HEK293 (cell line): Measurements from ENCODE around the gene ENO2.
"Not testable (repeated sequence)": the region's sequence is repeated elsewhere in the genome, so short reads cannot be mapped to it uniquely, and the experiment has no call there.

Source experiments
- CTCF ChIA-PET: fragments of 350-600 bp; formaldehyde crosslinking; extraction: SDS; loops from one replicate; lab custom pipeline; 2021; ENCODE audit warnings: antibody characterized with exemption; lab: Yijun Ruan, JAX
- POLR2A ChIA-PET: fragments of 300-600 bp; formaldehyde crosslinking; extraction: SDS; loops from one replicate; lab custom pipeline; 2020; ENCODE audit warnings: antibody characterized with exemption, inconsistent platforms; lab: Yijun Ruan, JAX
- H3K27ac ChIP-seq: fragments of 200-500 bp; sonication (Bioruptor generic); 2 replicates; pipeline ENCODE4 v1.5.1; 2014; ENCODE audit warnings: low read depth, low read length, control low read depth, inconsistent platforms; ENCODE audit errors: extremely low read depth
- H3K36me3 ChIP-seq, 2 experiments: fragments of 200-500 bp in 1 of 2; sonication (Bioruptor generic) in 1 of 2; 1 replicate in 1 of 2; 2 replicates in 1 of 2; pipeline ENCODE4 v1.5.1; 2014 to 2017; ENCODE audit warnings: inconsistent platforms in 2 of 2, low read length in 2 of 2; ENCODE audit not compliant: control insufficient read depth in 2 of 2, insufficient read depth in 1 of 2
- H3K4me1 ChIP-seq: fragments of 200-500 bp; sonication (Bioruptor generic); 2 replicates; pipeline ENCODE4 v1.5.1; 2014; ENCODE audit warnings: mild to moderate bottlenecking, low read length, inconsistent platforms; ENCODE audit not compliant: control insufficient read depth, insufficient read depth
- H3K4me3 ChIP-seq: 2 replicates; pipeline ENCODE4 v1.5.1; 2011; ENCODE audit warnings: low read depth, mild to moderate bottlenecking, control low read depth, low read length, moderate library complexity
- H3K9me3 ChIP-seq: fragments of 200-500 bp; sonication (Bioruptor generic); 2 replicates; pipeline ENCODE4 v1.5.1; 2014; ENCODE audit warnings: low read depth, low read length, inconsistent platforms; ENCODE audit not compliant: control insufficient read depth, insufficient read depth
- HOXC10 ChIP-seq: sonication (generic); formaldehyde crosslinking; IDR thresholded peaks from 2 replicates; pipeline ENCODE4 v1.8.1; 2023; ENCODE audit warnings: mild to moderate bottlenecking, missing genetic modification reagents
- KLF1 ChIP-seq: fragments of 450-650 bp; formaldehyde crosslinking; IDR thresholded peaks from 2 replicates; pipeline ENCODE4 v1.5.1; 2016; ENCODE audit warnings: missing biosample characterization, missing genetic modification characterization
- KLF16 ChIP-seq: fragments of 450-650 bp; formaldehyde crosslinking; IDR thresholded peaks from 2 replicates; pipeline ENCODE4 v1.5.1; 2017; ENCODE audit warnings: missing biosample characterization, missing genetic modification characterization
- KLF17 ChIP-seq: fragments of 450-650 bp; formaldehyde crosslinking; IDR thresholded peaks from 2 replicates; pipeline ENCODE4 v1.5.1; 2016; ENCODE audit warnings: missing biosample characterization, missing genetic modification characterization
- KLF7 ChIP-seq: fragments of 450-650 bp; formaldehyde crosslinking; IDR thresholded peaks from 2 replicates; pipeline ENCODE4 v1.5.1; 2016; ENCODE audit warnings: missing biosample characterization, missing genetic modification characterization, borderline replicate concordance
- KLF9 ChIP-seq: fragments of 450-650 bp; formaldehyde crosslinking; IDR thresholded peaks from 2 replicates; pipeline ENCODE4 v1.5.1; 2016; ENCODE audit warnings: missing biosample characterization, missing genetic modification characterization, low read depth
- MYNN ChIP-seq: fragments of 450-650 bp; formaldehyde crosslinking; IDR thresholded peaks from 2 replicates; pipeline ENCODE4 v1.5.1; 2016; ENCODE audit warnings: missing biosample characterization, missing genetic modification characterization, borderline replicate concordance
- RBAK ChIP-seq: fragments of 450-650 bp; formaldehyde crosslinking; IDR thresholded peaks from 2 replicates; pipeline ENCODE4 v1.5.1; 2016; ENCODE audit warnings: missing biosample characterization, missing genetic modification characterization
- SP3 ChIP-seq: fragments of 450-650 bp; formaldehyde crosslinking; IDR thresholded peaks from 2 replicates; pipeline ENCODE4 v1.5.1; 2016; ENCODE audit warnings: missing biosample characterization, missing genetic modification characterization
- SP7 ChIP-seq: fragments of 450-650 bp; formaldehyde crosslinking; IDR thresholded peaks from 2 replicates; pipeline ENCODE4 v1.5.1; 2016; ENCODE audit warnings: missing biosample characterization, missing genetic modification characterization
- WT1 ChIP-seq: fragments of 450-650 bp; formaldehyde crosslinking; IDR thresholded peaks from 2 replicates; pipeline ENCODE4 v1.5.1; 2016; ENCODE audit warnings: missing biosample characterization, missing genetic modification characterization
- YY1 ChIP-seq: fragments of 450-650 bp; formaldehyde crosslinking; IDR thresholded peaks from 2 replicates; pipeline ENCODE4 v1.5.1; 2018; ENCODE audit warnings: missing biosample characterization, missing genetic modification characterization
- ZBTB8A ChIP-seq: fragments of 450-650 bp; formaldehyde crosslinking; IDR thresholded peaks from 2 replicates; pipeline ENCODE4 v1.5.1; 2016; ENCODE audit warnings: missing biosample characterization, missing genetic modification characterization
- ZNF132 ChIP-seq: fragments of 450-650 bp; formaldehyde crosslinking; IDR thresholded peaks from 2 replicates; pipeline ENCODE4 v1.5.1; 2017; ENCODE audit warnings: missing biosample characterization, missing genetic modification characterization, borderline replicate concordance
- ZNF16 ChIP-seq: fragments of 450-650 bp; formaldehyde crosslinking; IDR thresholded peaks from 2 replicates; pipeline ENCODE4 v1.5.1; 2016; ENCODE audit warnings: low read depth, missing biosample characterization, missing genetic modification characterization
- ZNF221 ChIP-seq: fragments of 450-650 bp; formaldehyde crosslinking; IDR thresholded peaks from 2 replicates; pipeline ENCODE4 v1.5.1; 2017; ENCODE audit warnings: missing biosample characterization, missing genetic modification characterization, borderline replicate concordance
- ZNF23 ChIP-seq: fragments of 450-650 bp; formaldehyde crosslinking; IDR thresholded peaks from 2 replicates; pipeline ENCODE4 v1.5.1; 2016; ENCODE audit warnings: missing biosample characterization, missing genetic modification characterization, borderline replicate concordance
- ZNF24 ChIP-seq: fragments of 450-650 bp; formaldehyde crosslinking; IDR thresholded peaks from 2 replicates; pipeline ENCODE4 v1.5.1; 2016; ENCODE audit warnings: missing biosample characterization, missing genetic modification characterization
- ZNF311 ChIP-seq: fragments of 450-650 bp; formaldehyde crosslinking; IDR thresholded peaks from 2 replicates; pipeline ENCODE4 v1.5.1; 2017; ENCODE audit warnings: missing biosample characterization, missing genetic modification characterization, borderline replicate concordance
- ZNF341 ChIP-seq: fragments of 450-650 bp; formaldehyde crosslinking; IDR thresholded peaks from 2 replicates; pipeline ENCODE4; 2016; ENCODE audit warnings: low read depth, missing biosample characterization, missing genetic modification characterization
- ZNF366 ChIP-seq: fragments of 450-650 bp; formaldehyde crosslinking; conservative IDR thresholded peaks from 2 replicates; pipeline ENCODE4 v1.5.1; 2016; ENCODE audit warnings: missing biosample characterization, missing genetic modification characterization
- ZNF518A ChIP-seq: fragments of 450-650 bp; formaldehyde crosslinking; conservative IDR thresholded peaks from 2 replicates; pipeline ENCODE4 v1.5.1; 2016; ENCODE audit warnings: low read depth, missing biosample characterization, missing genetic modification characterization
- ZNF585B ChIP-seq: fragments of 450-650 bp; formaldehyde crosslinking; IDR thresholded peaks from 2 replicates; pipeline ENCODE4 v1.5.1; 2016; ENCODE audit warnings: missing biosample characterization, missing genetic modification characterization
- ZNF677 ChIP-seq: fragments of 450-650 bp; IDR thresholded peaks from 2 replicates; pipeline ENCODE4 v1.5.0; 2018; ENCODE audit warnings: missing biosample characterization, mild to moderate bottlenecking, missing genetic modification characterization, moderate library complexity

ENO2 gene

GRCh38 chr12:6869049-6870021 lies 45.0 kb upstream of the ENO2 start (continued):
- TF ChIP-seq ZNF366 (peak; percentile 74), KLF1 (tag by site-specific recombination) (no peak), RBAK (no peak)

- not testable (repeated sequence) for H3K4me1 ChIP-seq, H3K9me3 ChIP-seq, H3K27ac ChIP-seq, H3K4me3 ChIP-seq
- ChIA-PET POLR2A (interaction anchor here (1.2 to 5.4 kb wide), 7 partner anchors 10 to 74 kb away, joined by 6 to 88 read pairs (median 12); partner anchors contain the start of genes ATN1, C12orf57, CDCA3 and RNU7-1), CTCF (interaction anchor here (0.5 to 5.3 kb wide), 14 partner anchors 14 to 273 kb away, joined by 3 to 71 read pairs (median 6); partner anchors contain the start of genes CDCA3, MLF2 and USP5)
- peaks cover 4 to 49% of the 10 kb centered on the region in 2 experiments; a peak in 2 of 3 replicates for H3K36me3 ChIP-seq
These were observed 44.1 kb upstream of the ENO2 start for GRCh38 chr12:6870304-6870703.

GRCh38 chr12:6871052-6871957 lies 43.1 kb upstream of the ENO2 start:
- CTCF ChIA-PET, result interaction anchor here (0.5 to 5.3 kb wide), 22 partner anchors 10 to 445 kb away, joined by 3 to 71 read pairs (median 8); partner anchors contain the start of genes CDCA3, LRRC23, MLF2 and USP5
- Histone ChIP-seq H3K4me1 (peaks cover 8% of the 10 kb centered on the region), H3K4me3 (no peak overlapping the region), H3K36me3 (peaks cover 4 to 44% of the 10 kb centered on the region in 2 experiments; a peak in 2 of 3 replicates), H3K27ac (0 out of 2 replicates have a peak overlapping the region, but pooled peaks have one; percentile 3), H3K9me3 (no peaks in the 10 kb centered on the region)
- POLR2A ChIA-PET, result interaction anchor here (0.6 to 5.4 kb wide), 16 partner anchors 9 to 318 kb away, joined by 3 to 88 read pairs (median 6); partner anchors contain the start of genes ATN1, C12orf57, CDCA3 and PEX5
- TF ChIP-seq ZNF221 (no peak), KLF7 (tag by site-specific recombination) (no peak), WT1 (no peak), ZNF132 (tag by site-specific recombination) (no peak), ZNF23 (tag by site-specific recombination) (no peak), MYNN (tag by site-specific recombination) (no peak), ZNF341 (tag by site-specific recombination) (0 out of 2 replicates have a peak, but pooled peaks have one; percentile 21), ZNF16 (tag by site-specific recombination) (no peak), ZNF677 (tag by site-specific recombination) (no peak), SP3 (peak; percentile 78), ZNF585B (no peak), ZNF518A (no peak), KLF16 (tag by site-specific recombination) (0 out of 2 replicates have a peak, but pooled peaks have one; percentile 27), ZNF24 (tag by site-specific recombination) (no peak), KLF17 (tag by site-specific recombination) (no peak), HOXC10 (CRISPR knock-in tag) (no peak), ZNF311 (tag by site-specific recombination) (no peak), KLF9 (no peak), YY1 (tag by site-specific recombination) (no peak), SP7 (tag by site-specific recombination) (no peak), ZBTB8A (tag by site-specific recombination) (no peak)
